Activated CD8-positive, alpha-beta memory T cell treated with anti-CD3 and anti-CD28 coated beads, Interleukin-2, amount 10 ng/mL, durations not matched to agents 7 days and 5 days (primary cell): ENCODE results near the gene IL12RB2. TPM values are rescaled to one million over a fixed set of nuclear protein-coding genes. Genes with fewer than 3 reads are reported as not detected.

Experiments used
- ATAC-seq: fragments of 150-1000 bp; cut with Tn5 transposase; one replicate; pipeline ENCODE4 v1.10.0; 2021; ENCODE audit warnings: moderate library complexity
- CTCF ChIA-PET: fragments of 350-600 bp; sonication (Branson Sonifier 250); formaldehyde crosslinking; loops from one replicate; lab custom pipeline; 2021; ENCODE audit warnings: antibody characterized with exemption; lab: Charles Lee
- DNase-seq: peaks from one replicate; pipeline ENCODE4 v3.0.0-alpha.2; 2020
- H3K27ac Mint-ChIP-seq: one replicate; pipeline ENCODE4 v1.8.0; 2021; ENCODE audit warnings: mild to moderate bottlenecking, mixed read lengths
- H3K27me3 Mint-ChIP-seq: one replicate; pipeline ENCODE4 v1.8.0; 2021; ENCODE audit warnings: mixed read lengths
- H3K36me3 Mint-ChIP-seq: one replicate; pipeline ENCODE4 v1.8.0; 2021; ENCODE audit warnings: mild to moderate bottlenecking, mixed read lengths
- H3K4me1 Mint-ChIP-seq: one replicate; pipeline ENCODE4 v1.8.0; 2021; ENCODE audit warnings: mixed read lengths
- H3K4me3 Mint-ChIP-seq: one replicate; pipeline ENCODE4 v1.8.0; 2021; ENCODE audit warnings: mild to moderate bottlenecking, moderate library complexity, mixed read lengths
- H3K9me3 Mint-ChIP-seq: one replicate; pipeline ENCODE4 v1.8.0; 2022; ENCODE audit warnings: low read depth, mixed read lengths
- total RNA-seq, 2 experiments: library from RNA; stranded (reverse); gene quantifications; one replicate each; pipeline ENCODE4 v1.2.3, GENCODE V29; 2021

IL12RB2 gene
- total RNA-seq, 2 experiments from 2014 or later: 23.8 to 54.0 TPM

DNA sequence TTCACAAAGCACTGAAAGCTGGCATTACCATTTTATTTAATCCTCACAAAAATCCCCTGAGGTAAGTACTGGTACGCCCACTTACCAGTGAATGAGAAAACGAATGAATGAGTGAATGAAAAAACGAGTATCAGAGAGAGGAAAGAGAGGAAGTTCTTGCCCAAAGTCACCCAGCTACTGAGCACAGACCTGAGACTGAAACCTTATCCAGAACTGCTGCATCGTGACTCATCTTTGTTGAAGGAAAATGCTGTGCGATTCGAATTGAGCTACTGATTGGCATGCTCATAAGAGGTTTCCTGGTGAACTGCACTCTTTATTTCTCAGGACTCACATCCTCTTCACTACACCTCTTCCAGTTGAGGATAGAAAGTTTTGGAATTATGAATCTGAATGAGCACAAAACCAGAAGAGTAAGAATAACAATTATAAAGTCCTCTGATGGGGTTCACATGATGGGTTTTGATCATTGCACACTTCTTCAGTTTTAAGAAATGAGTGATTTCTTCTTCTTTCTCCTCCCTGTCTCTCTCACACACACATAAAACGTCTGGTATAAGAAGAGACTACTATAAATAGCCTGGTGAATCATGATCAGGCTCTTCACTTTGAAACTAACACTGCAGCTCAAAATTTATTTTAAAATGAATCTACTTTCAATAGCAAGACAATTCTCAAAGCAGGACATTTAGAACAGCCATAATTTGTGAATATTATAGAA lies 32.1 kb downstream of the IL12RB2 start:
- H3K4me1 Mint-ChIP-seq: peaks cover 78% of the 10 kb centered on the region
- peak; percentile 54 for DNase-seq
- peak overlapping the region; percentile 40 for H3K4me3 Mint-ChIP-seq
- peak overlapping the region; percentile 83 for H3K27ac Mint-ChIP-seq
- no peaks in the 10 kb centered on the region for H3K27me3 Mint-ChIP-seq
- CTCF ChIA-PET: interaction anchor here (0.9 to 1.6 kb wide), 10 partner anchors 8 to 163 kb away, joined by 3 to 5 read pairs (median 3); no protein-coding TSS in a partner anchor
- ATAC-seq: peak; percentile 54
- H3K36me3 Mint-ChIP-seq: peaks cover 50% of the 10 kb centered on the region
- no peaks in the 10 kb centered on the region for H3K9me3 Mint-ChIP-seq

DNA sequence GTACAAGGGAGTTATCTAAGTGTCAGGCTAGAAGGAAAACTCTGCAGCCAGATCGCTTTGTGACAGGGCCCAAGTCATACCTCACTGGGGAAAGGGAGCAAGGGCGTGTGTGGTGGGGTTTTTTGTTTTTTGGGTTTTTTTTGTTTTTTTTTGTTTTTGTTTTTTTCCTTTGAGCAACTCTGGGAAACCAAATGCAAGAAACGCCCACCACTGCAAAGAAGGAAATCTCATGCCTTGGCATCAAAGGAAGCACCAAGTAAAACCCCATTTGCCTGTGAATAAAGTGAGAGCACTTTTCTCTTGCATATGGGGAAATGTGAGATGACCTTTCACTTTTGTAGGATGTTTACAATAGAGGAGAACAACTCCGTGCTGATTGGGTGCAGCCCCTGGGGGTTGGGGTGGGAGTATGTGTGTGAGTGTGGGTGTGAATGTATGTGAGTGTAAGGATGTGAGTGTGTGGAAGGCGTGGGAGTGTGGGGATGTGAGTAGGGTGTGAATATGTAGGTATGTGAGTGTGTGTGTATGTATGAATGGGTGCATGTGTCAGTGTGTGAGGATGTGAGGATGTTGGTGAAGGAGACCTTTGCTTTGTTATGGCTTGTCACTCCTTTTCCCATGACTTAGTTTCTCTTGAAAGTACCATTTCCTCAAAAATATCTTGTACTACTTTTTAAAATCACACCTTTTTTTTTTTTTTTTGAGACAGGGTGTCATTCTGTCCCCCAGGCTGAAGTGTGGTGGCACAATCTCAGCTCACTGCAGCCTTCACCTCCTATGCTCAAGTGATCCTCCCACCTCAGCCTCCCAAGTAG lies 34.6 kb downstream of the IL12RB2 start:
- CTCF ChIA-PET: interaction anchor here (0.6 to 1.0 kb wide), 3 partner anchors 8 to 158 kb away, joined by 3 read pairs; no protein-coding TSS in a partner anchor
- peaks cover 29% of the 10 kb centered on the region for H3K36me3 Mint-ChIP-seq
- H3K27ac Mint-ChIP-seq: peak overlapping the region; percentile 83
- H3K4me3 Mint-ChIP-seq: no peak overlapping the region
- DNase-seq (peak; percentile 60), ATAC-seq (peak; percentile 17)
- no peaks in the 10 kb centered on the region for H3K27me3 Mint-ChIP-seq
- H3K9me3 Mint-ChIP-seq: no peaks in the 10 kb centered on the region
- peaks cover 53% of the 10 kb centered on the region for H3K4me1 Mint-ChIP-seq

DNA sequence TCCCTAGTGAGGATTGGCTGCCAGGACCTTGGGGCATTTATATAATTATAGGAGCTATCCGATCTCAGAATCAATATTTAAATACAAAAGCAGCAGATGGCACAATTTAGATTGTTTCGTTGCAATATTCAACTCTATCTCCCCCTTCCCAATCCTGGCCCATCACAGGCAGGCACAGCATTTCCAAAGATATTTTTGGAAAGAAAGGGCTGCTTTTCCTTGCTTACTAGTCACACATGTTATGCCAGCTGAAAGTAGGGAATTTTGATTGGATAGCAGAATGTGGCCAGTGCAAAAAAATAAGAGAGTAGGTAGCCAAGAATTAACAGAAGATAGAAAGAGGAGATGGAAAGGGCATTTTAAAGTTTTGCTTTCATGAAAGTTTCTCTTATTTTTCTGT lies 37.9 kb downstream of the IL12RB2 start:
- Mint-ChIP-seq H3K27me3 (no peaks in the 10 kb centered on the region), H3K4me1 (peaks cover 28% of the 10 kb centered on the region), H3K9me3 (no peaks in the 10 kb centered on the region), H3K4me3 (no peak overlapping the region), H3K27ac (no peak overlapping the region), H3K36me3 (peaks cover 11% of the 10 kb centered on the region)
- no peak for DNase-seq
- ATAC-seq: no peak
- CTCF ChIA-PET: interaction anchor here (1.3 to 7.2 kb wide), 5 partner anchors 9 to 155 kb away, joined by 3 to 30 read pairs (median 5); no protein-coding TSS in a partner anchor

DNA sequence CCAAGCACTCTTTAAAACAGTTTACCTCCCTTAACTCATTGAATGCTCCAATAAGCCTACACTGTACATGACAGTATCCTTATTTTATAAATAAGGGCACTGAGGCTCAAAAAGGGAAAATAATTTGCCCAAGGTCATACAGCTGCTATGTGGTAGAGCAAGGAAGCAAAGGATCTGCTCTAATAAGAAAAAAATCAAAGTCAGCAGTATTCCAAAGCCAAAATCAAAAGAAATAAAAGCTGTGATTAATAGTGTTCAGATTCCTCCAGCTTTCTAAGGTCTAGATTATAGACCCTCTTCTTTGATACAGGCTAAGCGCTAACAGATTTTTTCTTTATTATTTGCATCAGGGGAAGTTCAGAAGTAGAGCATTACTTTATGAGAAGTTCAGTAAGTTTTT lies 39.3 kb downstream of the IL12RB2 start:
- Mint-ChIP-seq H3K36me3 (peaks cover 8% of the 10 kb centered on the region), H3K27me3 (no peaks in the 10 kb centered on the region), H3K27ac (no peak overlapping the region), H3K4me1 (peaks cover 22% of the 10 kb centered on the region), H3K4me3 (no peak overlapping the region), H3K9me3 (no peaks in the 10 kb centered on the region)
- DNase-seq: no peak
- CTCF ChIA-PET: interaction anchor here (0.6 to 7.2 kb wide), 9 partner anchors 11 to 203 kb away, joined by 3 to 30 read pairs (median 3); no protein-coding TSS in a partner anchor
- no peak for ATAC-seq

DNA sequence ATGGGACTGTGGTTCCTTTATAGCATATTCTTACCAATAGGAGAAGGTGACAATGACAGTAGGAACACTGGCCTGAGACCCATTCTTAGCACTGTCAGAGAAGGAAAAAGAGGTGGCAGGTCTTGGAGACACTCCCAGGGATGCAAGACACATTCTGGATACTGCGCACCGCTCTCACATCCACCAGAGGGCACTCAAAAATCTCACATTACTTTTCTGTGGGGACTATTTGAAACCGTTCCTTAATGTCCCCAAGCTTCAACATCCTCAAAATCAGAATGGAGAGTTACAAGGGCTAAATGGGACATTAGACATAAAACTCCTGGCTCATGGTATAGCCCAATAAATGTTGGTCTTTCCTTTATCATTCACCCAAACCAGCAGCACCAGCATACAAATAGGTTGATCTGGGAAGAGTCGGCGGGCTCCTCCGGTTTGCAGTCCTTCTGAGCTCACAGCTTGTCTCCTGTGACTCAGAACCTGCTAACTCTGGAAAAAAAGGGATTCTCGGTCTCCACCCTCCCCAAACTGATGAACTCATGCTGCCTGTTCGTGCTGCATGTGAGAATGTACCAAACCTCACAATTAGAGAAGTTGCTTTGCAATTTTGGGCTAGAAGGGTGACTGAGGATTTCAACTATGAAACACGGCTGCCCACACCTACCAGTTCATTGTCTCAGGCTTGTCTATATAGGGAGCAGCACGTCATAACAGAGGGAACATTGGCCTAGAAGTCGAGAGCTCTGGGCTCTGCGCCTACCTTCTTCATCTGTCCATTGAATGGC lies 40.2 kb downstream of the IL12RB2 start:
- Mint-ChIP-seq H3K36me3 (peaks cover 8% of the 10 kb centered on the region), H3K4me1 (peaks cover 17% of the 10 kb centered on the region), H3K4me3 (no peak overlapping the region), H3K27ac (no peak overlapping the region), H3K9me3 (peaks cover under 1% of the 10 kb centered on the region), H3K27me3 (no peaks in the 10 kb centered on the region)
- ATAC-seq (no peak), DNase-seq (peak; percentile 50)
- CTCF ChIA-PET: interaction anchor here (1.0 to 7.2 kb wide), 9 partner anchors 8 to 204 kb away, joined by 3 to 30 read pairs (median 5); no protein-coding TSS in a partner anchor

DNA sequence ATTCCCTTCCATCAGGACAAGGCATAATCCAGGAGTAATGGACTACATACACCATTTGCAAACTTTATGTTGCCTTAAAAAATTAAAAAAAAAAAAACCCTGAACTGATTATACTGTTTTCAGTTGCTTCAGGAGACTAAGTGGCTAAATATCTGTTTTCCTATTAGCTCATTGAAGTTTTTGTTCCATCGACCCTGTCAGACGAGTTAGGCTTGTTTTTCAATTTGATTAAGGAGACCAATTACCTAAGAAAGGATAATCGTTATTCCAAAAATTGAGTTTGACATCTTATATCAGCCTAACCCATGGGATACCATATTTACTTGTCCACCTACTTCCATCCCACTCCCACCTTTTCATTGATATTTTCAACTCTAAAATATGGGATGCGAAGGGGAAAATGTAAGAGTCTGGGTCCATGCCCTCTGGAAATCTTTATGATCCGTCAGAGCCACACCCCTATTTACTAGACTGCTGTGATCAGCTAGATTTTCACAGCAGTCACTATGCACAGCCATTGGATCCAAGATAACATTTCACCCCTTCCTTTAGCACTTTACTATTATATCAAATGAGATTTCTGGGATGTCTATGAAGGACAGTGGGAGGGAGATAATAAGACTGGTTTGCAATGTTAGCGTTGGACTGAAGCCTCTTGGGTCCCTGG lies 41.0 kb downstream of the IL12RB2 start:
- Mint-ChIP-seq H3K27ac (no peak overlapping the region), H3K36me3 (peaks cover 15% of the 10 kb centered on the region), H3K9me3 (peaks cover 4% of the 10 kb centered on the region), H3K27me3 (no peaks in the 10 kb centered on the region), H3K4me3 (no peak overlapping the region), H3K4me1 (peaks cover 19% of the 10 kb centered on the region)
- CTCF ChIA-PET: interaction anchor here (1.0 to 7.2 kb wide), 5 partner anchors 8 to 152 kb away, joined by 4 to 30 read pairs (median 5); no protein-coding TSS in a partner anchor
- no peak for ATAC-seq
- no peak for DNase-seq

DNA sequence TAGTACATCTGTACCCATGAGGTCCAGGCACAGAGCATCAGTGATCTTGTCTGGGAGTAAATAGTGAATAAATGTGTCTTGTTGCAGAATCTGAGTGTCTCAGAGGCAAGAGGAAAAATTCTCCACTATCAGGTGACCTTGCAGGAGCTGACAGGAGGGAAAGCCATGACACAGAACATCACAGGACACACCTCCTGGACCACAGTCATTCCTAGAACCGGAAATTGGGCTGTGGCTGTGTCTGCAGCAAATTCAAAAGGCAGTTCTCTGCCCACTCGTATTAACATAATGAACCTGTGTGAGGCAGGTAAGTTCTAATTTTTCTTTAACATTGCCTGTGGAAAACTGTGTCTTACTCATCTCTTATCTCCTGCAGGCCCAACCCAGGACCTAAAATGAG lies 43.1 kb downstream of the IL12RB2 start:
- CTCF ChIA-PET: interaction anchor here (0.8 to 2.4 kb wide), 8 partner anchors 12 to 150 kb away, joined by 3 to 7 read pairs (median 4); no protein-coding TSS in a partner anchor
- no peaks in the 10 kb centered on the region for H3K27me3 Mint-ChIP-seq
- peak; percentile 91 for ATAC-seq
- H3K4me3 Mint-ChIP-seq: no peak overlapping the region
- peaks cover 22% of the 10 kb centered on the region for H3K4me1 Mint-ChIP-seq
- H3K27ac Mint-ChIP-seq: peak overlapping the region; percentile 5
- peak; percentile 84 for DNase-seq
- H3K36me3 Mint-ChIP-seq: peaks cover 28% of the 10 kb centered on the region
- peaks cover 4% of the 10 kb centered on the region for H3K9me3 Mint-ChIP-seq

DNA sequence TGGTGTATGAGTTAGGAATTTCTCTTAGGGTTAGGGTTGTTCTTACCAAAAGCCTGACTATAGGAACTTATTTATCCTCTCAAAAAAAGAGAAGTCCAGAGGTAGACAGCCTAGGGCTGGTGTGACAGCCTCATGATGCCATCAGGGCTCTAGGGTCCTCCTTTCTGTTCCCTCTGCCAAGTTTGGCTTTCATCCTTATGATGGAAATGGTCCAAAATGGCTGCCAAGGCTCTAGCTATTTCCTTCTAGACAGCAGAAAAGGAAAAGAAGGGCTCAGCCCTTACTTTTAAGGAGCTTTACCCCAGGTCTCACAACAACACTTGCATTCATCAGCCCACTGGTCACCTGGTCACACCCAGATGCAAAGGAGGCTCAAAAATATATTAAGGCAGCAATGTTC lies 44.5 kb downstream of the IL12RB2 start:
- ATAC-seq (no peak), DNase-seq (no peak)
- Mint-ChIP-seq H3K9me3 (peaks cover 4% of the 10 kb centered on the region), H3K4me1 (peaks cover 22% of the 10 kb centered on the region), H3K27ac (no peak overlapping the region), H3K36me3 (peaks cover 32% of the 10 kb centered on the region), H3K4me3 (no peak overlapping the region), H3K27me3 (no peaks in the 10 kb centered on the region)
- CTCF ChIA-PET: no interaction called here

DNA sequence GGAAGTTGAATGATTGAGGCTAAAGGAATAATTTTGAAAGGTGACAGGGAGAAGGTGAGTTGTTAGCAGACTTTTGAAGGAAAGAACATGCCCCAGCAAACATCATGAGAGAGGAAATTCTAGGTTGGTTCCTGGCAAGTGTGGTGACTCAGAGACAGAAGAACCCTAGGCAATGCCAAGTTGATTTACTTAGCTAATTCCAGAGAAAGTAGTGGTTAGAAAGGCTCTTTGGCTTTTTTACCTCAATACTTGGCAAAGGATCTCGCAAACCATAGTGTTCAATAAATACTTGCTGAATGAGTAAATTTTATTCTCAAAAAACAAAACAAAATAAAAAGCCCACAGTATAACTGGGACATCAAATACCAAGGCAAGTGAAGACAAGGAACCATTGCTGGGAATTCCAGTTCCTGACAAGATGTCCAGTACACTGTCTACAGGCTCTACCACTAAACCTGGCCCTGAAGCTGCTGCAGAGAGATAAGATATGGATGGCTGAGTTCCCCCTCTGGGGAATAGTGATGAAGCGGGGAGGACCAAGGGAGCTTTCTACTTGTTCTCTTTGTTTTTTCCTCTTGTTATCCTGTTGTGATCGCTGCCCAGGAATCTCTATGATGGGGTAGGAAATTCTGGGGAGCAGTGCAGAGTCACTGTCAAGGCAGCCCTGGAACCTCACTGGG lies 48.2 kb downstream of the IL12RB2 start:
- Mint-ChIP-seq H3K4me1 (peaks cover 17% of the 10 kb centered on the region), H3K9me3 (peaks cover 4% of the 10 kb centered on the region), H3K27me3 (no peaks in the 10 kb centered on the region), H3K27ac (no peak overlapping the region), H3K36me3 (peaks cover 42% of the 10 kb centered on the region), H3K4me3 (no peak overlapping the region)
- CTCF ChIA-PET: interaction anchor here (1.3 kb wide), 1 partner anchor 144 kb away, joined by 4 read pairs; no protein-coding TSS in a partner anchor
- ATAC-seq (no peak), DNase-seq (no peak)

DNA sequence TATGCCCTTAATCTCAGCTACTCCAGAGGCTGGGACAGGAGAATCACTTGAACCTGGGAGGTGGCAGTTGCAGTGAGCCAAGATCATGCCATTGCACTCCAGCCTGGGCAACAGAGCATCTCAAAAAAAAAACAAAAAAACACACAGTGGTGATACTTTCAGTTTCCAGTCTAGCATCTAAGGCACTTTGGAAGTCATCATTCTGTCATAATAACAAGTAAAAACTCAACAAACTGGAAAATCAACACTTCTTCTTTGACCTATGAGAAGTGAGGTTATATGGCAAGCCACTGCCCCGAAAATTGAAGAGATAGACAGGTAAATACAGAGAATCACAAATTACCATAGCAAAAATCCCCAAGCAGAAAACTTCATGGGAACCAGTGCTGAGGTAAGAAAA lies 51.9 kb downstream of the IL12RB2 start:
- DNase-seq: no peak
- peaks cover 7% of the 10 kb centered on the region for H3K4me1 Mint-ChIP-seq
- CTCF ChIA-PET: no interaction called here
- H3K4me3 Mint-ChIP-seq: no peak overlapping the region
- no peaks in the 10 kb centered on the region for H3K9me3 Mint-ChIP-seq
- no peak overlapping the region for H3K27ac Mint-ChIP-seq
- ATAC-seq: no peak
- H3K27me3 Mint-ChIP-seq: no peaks in the 10 kb centered on the region
- peaks cover 24% of the 10 kb centered on the region for H3K36me3 Mint-ChIP-seq

DNA sequence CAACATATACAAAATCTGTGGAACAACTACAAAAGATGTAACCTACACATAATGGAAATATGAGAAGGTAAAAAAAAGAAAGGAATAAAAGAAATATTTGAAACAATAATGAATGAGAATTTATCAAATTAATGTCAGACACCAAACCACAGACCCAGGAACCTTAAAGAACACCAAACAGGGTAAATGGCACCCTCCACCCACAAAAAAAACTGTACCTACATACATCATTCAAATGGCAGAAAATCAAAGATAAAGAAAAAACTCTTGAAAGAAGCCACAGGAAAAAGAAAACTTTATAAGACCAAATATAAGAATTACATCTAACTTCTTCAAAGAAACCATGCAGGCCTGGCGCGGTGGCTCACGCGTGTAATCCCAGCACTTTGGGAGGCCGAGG lies 54.0 kb downstream of the IL12RB2 start:
- Mint-ChIP-seq H3K27me3 (no peaks in the 10 kb centered on the region), H3K4me1 (peaks cover 4% of the 10 kb centered on the region), H3K4me3 (no peak overlapping the region), H3K36me3 (peaks cover 21% of the 10 kb centered on the region), H3K9me3 (no peaks in the 10 kb centered on the region), H3K27ac (no peak overlapping the region)
- CTCF ChIA-PET: no interaction called here
- DNase-seq (no peak), ATAC-seq (no peak)
